K562 (cell line): ENCODE data around the gene MARCKSL1. TPM values are rescaled to one million over a fixed set of nuclear protein-coding genes. Genes with fewer than 3 reads are reported as not detected.

ENCODE experiments used
- ELF4 ChIP-seq: fragments of 450-650 bp; formaldehyde crosslinking; IDR thresholded peaks from 2 replicates; pipeline ENCODE4 v1.4.0; 2022; ENCODE audit warnings: missing genetic modification characterization
- FIP1L1 ChIP-seq: fragments of 200-400 bp; formaldehyde crosslinking; IDR thresholded peaks from 2 replicates; pipeline ENCODE4 v1.6.1; 2018; ENCODE audit warnings: mild to moderate bottlenecking, low read depth, low read length; ENCODE audit not compliant: poor library complexity, severe bottlenecking
- JUN ChIP-seq, 2 experiments: sonication (generic) in 1 of 2; formaldehyde crosslinking in 1 of 2; IDR thresholded peaks; 2 replicates each; pipeline versions ENCODE4 v1.6.1 to v1.8.0; 2012 to 2022; ENCODE audit warnings: borderline replicate concordance in 2 of 2, mild to moderate bottlenecking in 2 of 2, improper control_type of control experiment in 1 of 2, low read depth in 1 of 2, low read length in 1 of 2, missing genetic modification reagents in 1 of 2
- RBM17 ChIP-seq: fragments of 200-400 bp; formaldehyde crosslinking; IDR thresholded peaks from 2 replicates; pipeline ENCODE4 v1.6.1; 2017; ENCODE audit warnings: low read depth, mild to moderate bottlenecking, low read length, borderline replicate concordance
- RBM22 ChIP-seq: fragments of 200-400 bp; formaldehyde crosslinking; IDR thresholded peaks from 2 replicates; pipeline ENCODE4 v1.6.1; 2018; ENCODE audit warnings: low read length, low read depth; ENCODE audit not compliant: poor library complexity, severe bottlenecking
- SRF ChIP-seq, 2 experiments: fragments of 250-450, 450-650 bp in 1 of 2; sonication (Bioruptor Pico) in 1 of 2; sonication (generic) in 1 of 2; formaldehyde crosslinking; IDR thresholded peaks; 2 replicates each; pipeline versions ENCODE4 v1.5.0 to v1.5.1; 2020 to 2022; ENCODE audit warnings: mild to moderate bottlenecking in 1 of 2, missing genetic modification reagents in 1 of 2
- STAT5B ChIP-seq: fragments of 250-450 bp; sonication (Bioruptor Pico); IDR thresholded peaks from 2 replicates; pipeline ENCODE4 v1.8.0; 2021; ENCODE audit warnings: mild to moderate bottlenecking, inconsistent platforms
- ZNF764 ChIP-seq: fragments of 250-450 bp; sonication (Bioruptor Pico); IDR thresholded peaks from 2 replicates; pipeline ENCODE4 v1.4.0; 2020; ENCODE audit warnings: low read depth, mild to moderate bottlenecking, moderate library complexity
- polyA plus RNA-seq, 8 experiments: library from polyadenylated mRNA; depleted of rRNA in 4 of 8; stranded (reverse) in 5 of 8; unstranded in 3 of 8; fragments of >200 nt; fragmentation: Nextera tagmentation in 2 of 8; fragmentation: Illumina TruSeq in 1 of 8; extraction: Ambion mirVana in 2 of 8; extraction: Trizol in 1 of 8; gene quantifications; 2 replicates each; pipeline versions ENCODE4 v1.2.1 to v1.2.3, GENCODE V29; 2011 to 2014; ENCODE audit warnings: inconsistent platforms in 1 of 8, missing spikeins in 1 of 8
- total RNA-seq, 7 experiments: library from RNA; depleted of rRNA in 6 of 7; stranded (reverse); fragments of >200 nt in 6 of 7; fragmentation: Illumina TruSeq in 2 of 7; extraction: Trizol in 2 of 7; gene quantifications; 2 replicates each; pipeline versions ENCODE4 v1.2.1 to v1.2.3, GENCODE V29; 2011 to 2021; ENCODE audit warnings: low replicate concordance in 1 of 7
- TF ChIP-seq, protein P1 (sequence below): sonication (generic); formaldehyde crosslinking; IDR thresholded peaks from 2 replicates; pipeline ENCODE4 v1.8.1; 2023; ENCODE audit warnings: mild to moderate bottlenecking, missing genetic modification reagents
- TF ChIP-seq, protein P2 (sequence below): fragments of 450-650 bp; IDR thresholded peaks from 2 replicates; pipeline ENCODE4 v1.6.1; 2016; ENCODE audit warnings: borderline replicate concordance

Gene MARCKSL1
- total and polyA plus RNA-seq, 9 of the 15 experiments (the other 6 are each of a cell fraction or from before 2014, with no cell fraction given): 14.7 to 325 (median 155) TPM

GRCh38 chr1:32361308-32361673 lies 25.3 kb upstream of the MARCKSL1 start (continued):
- TF ChIP-seq RBM22 (peak; percentile 94), JUN (IDR thresholded peaks at IDR 0.05; ENCODE audit: borderline replicate concordance, low read depth, low read length) (no peak), JUN (CRISPR knock-in tag; IDR thresholded peaks at IDR 0.05; ENCODE audit: borderline replicate concordance) (0 out of 2 replicates have a peak, but pooled peaks have one; percentile 23), SRF (CRISPR knock-in tag; IDR thresholded peaks at IDR 0.05) (no peak), FIP1L1 (peak; percentile 65), RBM17 (no peak), STAT5B (CRISPR knock-in tag) (no peak), ELF4 (CRISPR knock-in tag) (no peak), ZNF764 (CRISPR knock-in tag) (no peak)
- TF ChIP-seq, protein P1, sequence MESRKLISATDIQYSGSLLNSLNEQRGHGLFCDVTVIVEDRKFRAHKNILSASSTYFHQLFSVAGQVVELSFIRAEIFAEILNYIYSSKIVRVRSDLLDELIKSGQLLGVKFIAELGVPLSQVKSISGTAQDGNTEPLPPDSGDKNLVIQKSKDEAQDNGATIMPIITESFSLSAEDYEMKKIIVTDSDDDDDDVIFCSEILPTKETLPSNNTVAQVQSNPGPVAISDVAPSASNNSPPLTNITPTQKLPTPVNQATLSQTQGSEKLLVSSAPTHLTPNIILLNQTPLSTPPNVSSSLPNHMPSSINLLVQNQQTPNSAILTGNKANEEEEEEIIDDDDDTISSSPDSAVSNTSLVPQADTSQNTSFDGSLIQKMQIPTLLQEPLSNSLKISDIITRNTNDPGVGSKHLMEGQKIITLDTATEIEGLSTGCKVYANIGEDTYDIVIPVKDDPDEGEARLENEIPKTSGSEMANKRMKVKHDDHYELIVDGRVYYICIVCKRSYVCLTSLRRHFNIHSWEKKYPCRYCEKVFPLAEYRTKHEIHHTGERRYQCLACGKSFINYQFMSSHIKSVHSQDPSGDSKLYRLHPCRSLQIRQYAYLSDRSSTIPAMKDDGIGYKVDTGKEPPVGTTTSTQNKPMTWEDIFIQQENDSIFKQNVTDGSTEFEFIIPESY (CRISPR knock-in tag): peak; percentile 62
- TF ChIP-seq, protein P2, sequence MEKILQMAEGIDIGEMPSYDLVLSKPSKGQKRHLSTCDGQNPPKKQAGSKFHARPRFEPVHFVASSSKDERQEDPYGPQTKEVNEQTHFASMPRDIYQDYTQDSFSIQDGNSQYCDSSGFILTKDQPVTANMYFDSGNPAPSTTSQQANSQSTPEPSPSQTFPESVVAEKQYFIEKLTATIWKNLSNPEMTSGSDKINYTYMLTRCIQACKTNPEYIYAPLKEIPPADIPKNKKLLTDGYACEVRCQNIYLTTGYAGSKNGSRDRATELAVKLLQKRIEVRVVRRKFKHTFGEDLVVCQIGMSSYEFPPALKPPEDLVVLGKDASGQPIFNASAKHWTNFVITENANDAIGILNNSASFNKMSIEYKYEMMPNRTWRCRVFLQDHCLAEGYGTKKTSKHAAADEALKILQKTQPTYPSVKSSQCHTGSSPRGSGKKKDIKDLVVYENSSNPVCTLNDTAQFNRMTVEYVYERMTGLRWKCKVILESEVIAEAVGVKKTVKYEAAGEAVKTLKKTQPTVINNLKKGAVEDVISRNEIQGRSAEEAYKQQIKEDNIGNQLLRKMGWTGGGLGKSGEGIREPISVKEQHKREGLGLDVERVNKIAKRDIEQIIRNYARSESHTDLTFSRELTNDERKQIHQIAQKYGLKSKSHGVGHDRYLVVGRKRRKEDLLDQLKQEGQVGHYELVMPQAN: no peak
